Measurements from ENCODE around the gene NOTO.
"Not testable (repeated sequence)": the region's sequence is repeated elsewhere in the genome, so short reads cannot be mapped to it uniquely, and the experiment has no call there.

The NOTO gene

GRCh38 chr2:73200281-73200680, 2.1 kb upstream of the NOTO start:
- not testable (repeated sequence) for DNase-seq (ENCODE audit: low read depth)

GRCh38 chr2:73203055-73203681, 794 bp downstream of the NOTO start:
- no peak for DNase-seq (ENCODE audit: low read depth)

GRCh38 chr2:73205611-73206010, 3.2 kb downstream of the NOTO start:
- no peak for DNase-seq (ENCODE audit: low read depth)

GRCh38 chr2:73208258-73208657, 5.9 kb downstream of the NOTO start:
- no peak for DNase-seq (ENCODE audit: low read depth)

- DNase-seq (ENCODE audit: low read depth) = no peak
These were observed 7.6 kb downstream of the NOTO start for GRCh38 chr2:73210019-73210418.

- DNase-seq (ENCODE audit: low read depth) = no peak
These were observed 8.3 kb downstream of the NOTO start for GRCh38 chr2:73210696-73211095.

GRCh38 chr2:73212098-73212447, 9.7 kb downstream of the NOTO start:
- no peak for DNase-seq (ENCODE audit: low read depth)

- DNase-seq (ENCODE audit: low read depth) = peak; percentile 53
These were observed 10.2 kb downstream of the NOTO start for GRCh38 chr2:73212448-73213176.

GRCh38 chr2:73214120-73215035, 12.0 kb downstream of the NOTO start, which contains the start of gene SMYD5:
TSS of gene SMYD5 (plus strand) at chr2:73214245. CDS start at chr2:73214267, 22 bp downstream.
- peak; percentile 83 for DNase-seq (ENCODE audit: low read depth)

- DNase-seq (ENCODE audit: low read depth) = no peak
These were observed 12.9 kb downstream of the NOTO start for GRCh38 chr2:73215254-73215653.

GRCh38 chr2:73217160-73217559, 14.8 kb downstream of the NOTO start:
- DNase-seq (ENCODE audit: low read depth) = no peak

- DNase-seq (ENCODE audit: low read depth) = no peak
These were observed 15.5 kb downstream of the NOTO start for GRCh38 chr2:73217826-73218225.

- DNase-seq (ENCODE audit: low read depth) = no peak
These were observed 15.9 kb downstream of the NOTO start for GRCh38 chr2:73218298-73218697.

GRCh38 chr2:73223821-73224220, 21.4 kb downstream of the NOTO start:
- DNase-seq (ENCODE audit: low read depth) = no peak

- no peak for DNase-seq (ENCODE audit: low read depth)
These were observed 23.4 kb downstream of the NOTO start for GRCh38 chr2:73225513-73226360.

- DNase-seq (ENCODE audit: low read depth) = no peak
These were observed 24.7 kb downstream of the NOTO start for GRCh38 chr2:73227086-73227485.

- DNase-seq (ENCODE audit: low read depth) = no peak
These were observed 26.3 kb downstream of the NOTO start for GRCh38 chr2:73228631-73229030.

GRCh38 chr2:73232403-73233153, 30.2 kb downstream of the NOTO start:
- no peak for DNase-seq (ENCODE audit: low read depth)

GRCh38 chr2:73233154-73233931, 31.0 kb downstream of the NOTO start, which contains the start of gene PRADC1:
TSS of gene PRADC1 (minus strand) at chr2:73233239. CDS start at chr2:73233160, 79 bp downstream.
- DNase-seq (ENCODE audit: low read depth) = peak; percentile 88
